T-helper 9 cell (primary cell): Measurements from ENCODE around the gene CDK5.
A peak's percentile ranks its signal among the peaks of the same experiment; 100 is the strongest.
"Not testable (repeated sequence)": the region's sequence is repeated elsewhere in the genome, so short reads cannot be mapped to it uniquely, and the experiment has no call there.

ENCODE experiments used
- DNase-seq: peaks from one replicate; pipeline ENCODE4 v3.0.0-alpha.2; 2020

CDK5 gene

GRCh38 chr7:151056666-151057505 lies 811 bp downstream of the CDK5 start:
- no peak for DNase-seq

DNA sequence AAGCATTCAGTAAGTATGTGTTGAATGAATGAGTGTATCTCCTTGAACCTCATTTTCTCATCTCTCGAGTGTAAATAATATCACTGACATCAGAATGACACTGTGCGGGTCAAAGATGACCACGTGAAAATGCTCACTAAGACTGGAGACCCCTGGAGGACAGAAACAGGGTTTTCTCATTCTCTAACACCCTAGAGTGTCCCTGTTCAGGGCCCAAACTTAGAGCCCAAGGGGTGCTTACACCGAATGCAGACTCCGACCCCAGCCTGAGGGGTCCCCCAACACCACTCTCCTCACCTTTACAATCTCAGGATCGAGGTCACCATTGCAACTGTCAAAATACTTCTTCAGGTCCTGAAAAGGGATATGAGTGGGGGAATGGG lies 1.4 kb downstream of the CDK5 start:
- no peak for DNase-seq

DNA sequence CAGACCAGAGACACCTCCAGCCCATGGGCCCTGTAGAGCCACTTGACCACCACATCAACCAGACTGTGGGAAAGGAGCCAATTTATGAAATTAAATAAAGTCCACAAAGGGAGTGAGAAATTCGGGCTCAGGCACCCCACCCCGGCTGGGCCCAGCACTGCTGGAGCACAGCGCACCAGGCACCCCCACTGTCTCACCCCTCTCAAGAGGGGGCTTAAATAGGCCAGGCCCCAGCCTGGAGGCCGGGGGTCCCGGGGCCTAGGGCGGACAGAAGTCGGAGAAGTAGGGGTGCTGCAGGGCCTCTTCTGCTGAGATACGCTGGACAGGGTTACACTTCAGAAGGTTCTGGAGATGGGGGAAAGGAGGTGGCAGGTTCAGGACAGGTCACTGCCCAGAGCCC lies 3.9 kb downstream of the CDK5 start:
- no peak for DNase-seq

- no peak for DNase-seq
These were observed 4.6 kb downstream of the CDK5 start for GRCh38 chr7:151053096-151053495.

DNA sequence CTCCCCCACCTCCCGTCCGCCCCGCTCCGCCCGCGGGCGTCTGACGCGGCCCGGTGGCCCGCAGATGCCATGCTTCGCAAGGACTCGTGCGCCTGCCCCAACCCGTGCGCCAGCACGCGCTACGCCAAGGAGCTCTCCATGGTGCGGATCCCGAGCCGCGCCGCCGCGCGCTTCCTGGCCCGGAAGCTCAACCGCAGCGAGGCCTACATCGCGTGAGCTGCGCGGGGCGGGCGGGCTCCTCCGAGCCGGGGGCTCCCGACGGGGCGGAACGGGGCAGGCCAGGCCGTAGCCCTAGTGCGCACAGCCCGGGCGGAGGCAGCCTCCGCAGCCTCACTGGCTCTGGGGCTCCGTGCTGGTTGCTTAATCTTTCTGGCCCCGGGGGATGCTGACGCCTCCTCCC lies 6.6 kb downstream of the CDK5 start:
- DNase-seq = peak; percentile 43

GRCh38 chr7:151048911-151049463 lies 8.7 kb downstream of the CDK5 start:
- DNase-seq = no peak

DNA sequence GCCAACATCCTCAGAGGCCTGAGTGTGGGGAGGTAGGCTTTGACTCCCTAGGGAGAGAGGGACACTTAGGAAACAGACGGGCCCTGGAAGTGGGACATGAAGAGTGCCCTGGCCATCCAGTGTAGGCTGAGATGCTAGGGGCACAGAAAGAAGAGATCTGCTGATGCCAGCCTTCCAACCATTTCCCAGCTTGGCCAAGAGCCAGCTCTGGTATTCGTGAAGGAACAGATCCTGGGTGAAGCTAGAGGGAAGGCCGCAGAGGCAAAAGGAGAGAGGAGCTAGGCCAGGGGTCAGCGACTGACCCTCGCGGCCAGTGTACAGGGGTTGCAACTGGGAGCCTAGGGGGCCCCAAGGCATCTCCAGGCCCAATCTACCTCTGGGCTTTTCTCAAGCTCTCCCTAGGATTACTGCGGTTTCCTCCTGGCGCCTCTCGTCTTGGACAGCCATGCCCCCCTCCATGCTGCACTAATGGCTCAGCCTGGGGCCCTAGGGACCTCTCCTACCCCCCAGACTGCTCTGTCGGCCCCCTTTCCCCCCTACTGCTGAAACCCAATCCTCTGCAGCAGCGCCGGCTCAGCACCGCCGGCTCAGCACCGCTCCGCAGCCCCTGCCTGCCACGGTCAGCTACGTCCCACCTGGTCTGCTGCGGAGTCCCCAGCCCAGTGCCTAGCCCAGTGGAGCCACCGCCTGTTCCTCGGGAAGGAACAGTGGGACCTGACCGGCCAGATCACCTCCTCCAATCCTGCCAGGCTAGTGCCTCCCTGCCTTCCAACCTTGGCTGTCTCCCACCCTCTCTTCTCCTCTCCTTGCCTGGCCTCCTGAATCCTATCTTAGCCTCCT lies 9.5 kb downstream of the CDK5 start, which contains the start of gene ASIC3:
Gene ASIC3 (plus strand): TSS at position 556 of the 840 bp plus-strand sequence. CDS start 355 bp downstream, outside the sequence.
- DNase-seq = no peak

DNA sequence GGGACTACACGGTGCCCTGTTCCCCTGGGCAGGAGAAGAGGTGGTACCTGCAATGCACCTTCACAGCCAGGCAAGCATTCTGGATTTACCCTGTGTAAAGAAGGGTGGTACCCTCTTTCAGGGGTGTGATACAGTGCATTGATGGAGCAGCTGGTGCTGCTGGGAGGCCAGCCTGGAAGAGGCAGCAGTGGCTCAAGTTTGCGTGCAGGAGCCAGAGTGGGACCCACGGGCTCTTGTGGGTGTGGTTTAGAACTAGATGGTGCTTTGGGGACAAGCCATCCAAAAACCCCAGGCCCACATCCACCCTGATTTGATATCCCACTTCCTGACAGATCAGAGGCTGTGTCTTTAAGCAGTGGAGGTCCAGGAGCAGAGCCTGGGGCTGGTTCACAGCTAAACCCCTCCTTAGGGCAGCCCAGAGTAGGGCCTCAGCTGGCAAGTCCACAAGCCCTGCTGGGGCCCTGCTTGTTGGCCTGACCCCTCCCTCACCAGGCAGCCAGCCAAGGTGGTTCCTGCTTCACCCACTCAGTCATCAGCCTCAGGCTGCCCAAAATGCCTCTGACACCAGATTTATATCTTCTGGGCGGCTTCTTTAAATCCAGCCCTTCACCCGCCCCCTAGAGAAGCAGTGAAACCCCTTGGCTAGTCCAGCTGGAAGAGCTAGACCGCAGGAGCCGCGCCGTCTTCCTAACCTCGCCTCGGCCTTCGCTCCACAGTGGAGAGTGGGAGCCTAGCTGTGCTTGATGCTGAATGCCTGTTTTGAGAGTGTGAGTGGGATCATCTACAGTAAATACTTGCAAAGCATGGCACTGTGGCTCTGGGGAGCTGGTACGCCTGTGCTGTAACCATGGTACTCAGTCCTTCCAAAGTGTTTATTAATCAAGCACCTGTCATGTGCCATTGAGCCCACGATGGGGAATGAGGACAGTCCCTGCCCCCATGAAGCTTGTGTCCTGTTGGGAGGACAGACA lies 10.8 kb downstream of the CDK5 start:
- DNase-seq = no peak

DNA sequence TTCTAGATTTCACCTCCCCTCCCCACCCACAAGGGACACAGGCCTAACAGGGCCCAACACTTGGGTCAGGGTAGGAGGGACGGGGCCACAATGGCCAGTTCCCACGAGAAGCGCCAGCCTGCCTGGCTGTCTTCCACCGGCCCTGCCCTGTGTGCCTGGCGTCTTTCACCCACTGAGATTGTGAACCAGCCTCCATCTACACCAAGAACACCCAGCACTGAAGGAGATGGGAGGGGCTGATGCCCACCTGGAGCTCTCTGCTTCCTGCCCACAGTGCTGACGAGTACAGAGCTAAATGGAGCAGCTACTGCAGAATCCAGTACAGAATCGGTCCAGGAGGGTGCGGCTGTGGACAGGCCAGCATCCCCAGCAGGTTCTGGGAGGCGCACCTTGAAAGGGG lies 11.7 kb downstream of the CDK5 start:
- DNase-seq = no peak

DNA sequence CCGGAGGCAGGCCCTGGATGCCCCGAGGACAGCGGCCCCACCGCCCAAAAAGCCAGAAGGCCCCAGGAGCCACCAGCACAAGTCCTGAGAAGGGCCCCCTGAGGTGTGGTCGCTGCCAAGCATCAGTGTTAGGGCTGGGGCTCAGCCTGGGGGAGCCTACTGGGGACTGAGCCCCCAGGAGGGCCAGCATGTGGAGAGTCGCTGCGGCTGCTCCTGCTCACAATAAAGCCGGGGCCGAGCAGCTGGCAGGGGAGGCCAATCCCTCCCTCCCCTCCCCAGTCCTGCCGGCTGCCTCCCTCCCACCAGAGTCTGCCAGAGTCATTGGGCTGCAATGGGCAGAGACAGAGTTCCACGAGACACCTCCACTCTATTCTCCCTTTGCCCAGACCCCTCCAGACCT lies 12.4 kb downstream of the CDK5 start:
- no peak for DNase-seq

DNA sequence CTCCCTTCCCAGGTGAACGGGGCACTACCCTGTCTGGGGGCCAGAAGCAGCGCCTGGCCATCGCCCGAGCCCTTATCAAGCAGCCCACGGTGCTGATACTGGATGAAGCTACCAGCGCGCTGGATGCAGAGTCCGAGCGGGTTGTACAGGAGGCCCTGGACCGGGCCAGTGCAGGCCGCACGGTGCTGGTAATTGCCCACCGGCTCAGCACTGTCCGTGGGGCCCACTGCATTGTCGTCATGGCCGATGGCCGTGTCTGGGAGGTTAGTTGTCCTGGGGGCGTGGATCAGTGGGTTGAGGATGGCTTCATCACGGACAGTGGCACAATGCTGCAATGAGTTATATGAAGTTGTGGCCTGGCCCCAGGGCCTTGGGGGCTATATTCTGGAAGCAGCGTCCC lies 13.7 kb downstream of the CDK5 start:
- no peak for DNase-seq

DNA sequence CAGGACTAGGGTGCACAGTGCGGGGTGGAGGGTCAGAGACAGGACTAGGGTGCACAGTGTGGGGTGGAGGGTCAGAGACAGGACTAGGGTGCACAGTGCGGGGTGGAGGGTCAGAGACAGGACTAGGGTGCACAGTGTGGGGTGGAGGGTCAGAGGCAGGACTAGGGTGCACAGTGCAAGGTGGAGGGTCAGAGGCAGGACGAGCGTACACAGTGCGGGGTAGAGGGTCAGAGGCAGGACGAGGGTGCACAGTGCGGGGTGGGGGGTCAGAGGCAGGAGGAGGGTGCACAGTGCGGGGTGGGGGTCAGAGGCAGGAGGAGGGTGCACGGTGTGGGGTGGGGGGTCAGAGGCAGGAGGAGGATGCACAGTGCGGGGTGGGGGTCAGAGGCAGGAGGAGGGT lies 14.2 kb downstream of the CDK5 start:
- not testable (repeated sequence) for DNase-seq

DNA sequence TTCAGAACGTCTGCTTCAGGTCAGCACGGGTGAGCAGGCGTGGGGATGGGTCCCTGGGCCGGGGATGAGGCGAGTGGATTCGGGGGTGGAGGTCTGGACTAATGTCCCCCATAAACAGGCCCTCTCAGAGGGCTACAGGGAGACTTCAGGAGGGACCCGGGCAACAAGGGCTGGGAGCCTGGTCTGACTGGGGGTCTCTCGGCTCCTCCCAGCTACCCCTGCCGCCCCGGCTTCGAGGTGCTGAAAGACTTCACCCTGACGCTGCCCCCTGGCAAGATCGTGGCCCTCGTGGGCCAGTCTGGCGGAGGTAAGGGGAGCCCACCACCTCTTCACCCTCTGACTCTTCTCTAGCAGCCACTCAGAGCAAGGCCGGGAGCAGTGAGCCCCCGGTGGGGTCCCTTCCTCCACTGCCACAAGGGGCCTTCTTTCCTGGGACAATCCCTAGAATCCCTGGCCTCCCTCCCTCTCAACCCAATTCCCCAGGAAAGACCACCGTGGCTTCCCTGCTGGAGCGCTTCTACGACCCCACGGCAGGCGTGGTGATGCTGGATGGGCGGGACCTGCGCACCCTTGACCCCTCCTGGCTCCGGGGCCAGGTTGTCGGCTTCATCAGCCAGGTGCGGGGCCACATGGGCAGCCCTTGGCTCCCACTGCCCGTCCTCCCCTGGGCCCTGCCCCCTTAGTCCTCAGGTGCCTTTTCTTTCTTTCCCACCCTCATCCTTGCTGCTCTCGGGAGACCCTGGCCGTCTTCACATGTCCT lies 16.9 kb downstream of the CDK5 start:
- DNase-seq = no peak

- no peak for DNase-seq
These were observed 17.7 kb downstream of the CDK5 start for GRCh38 chr7:151039850-151040548.

GRCh38 chr7:151038951-151039849 lies 18.5 kb downstream of the CDK5 start:
- peak; percentile 20 for DNase-seq

GRCh38 chr7:151035902-151036301 lies 21.8 kb downstream of the CDK5 start:
- no peak for DNase-seq

DNA sequence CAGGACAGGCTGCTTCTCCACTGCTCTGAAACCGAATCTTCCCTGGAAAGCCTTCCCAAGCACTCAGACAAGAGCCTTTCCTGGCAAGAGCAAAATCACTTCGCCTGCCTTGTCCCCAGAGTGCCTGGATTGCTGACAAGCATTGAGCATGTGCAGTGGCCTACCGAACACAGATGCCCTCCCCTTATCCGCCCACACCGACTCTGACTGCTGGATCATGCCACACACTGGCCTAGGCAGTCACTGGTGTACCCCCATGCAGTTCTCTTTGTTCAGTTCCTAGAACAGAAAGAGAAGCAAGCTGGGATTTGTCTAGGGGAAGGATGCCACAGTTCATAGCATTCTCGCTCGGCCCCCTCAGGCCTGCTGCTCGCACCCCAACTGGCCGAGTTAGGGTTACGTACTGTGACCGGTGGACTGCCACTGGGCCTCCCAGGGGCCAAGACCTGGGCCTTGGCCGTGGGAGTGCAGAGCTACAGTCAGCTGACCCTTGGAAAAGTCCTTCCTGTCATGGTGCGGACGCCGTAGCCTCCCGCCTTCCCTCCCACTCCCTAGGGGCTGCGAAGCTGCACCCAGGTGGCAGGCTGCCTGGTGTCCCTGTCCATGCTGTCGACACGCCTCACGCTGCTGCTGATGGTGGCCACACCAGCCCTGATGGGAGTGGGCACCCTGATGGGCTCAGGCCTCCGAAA lies 22.5 kb downstream of the CDK5 start:
- DNase-seq = no peak

GRCh38 chr7:151034312-151035025 lies 23.2 kb downstream of the CDK5 start:
- no peak for DNase-seq

DNA sequence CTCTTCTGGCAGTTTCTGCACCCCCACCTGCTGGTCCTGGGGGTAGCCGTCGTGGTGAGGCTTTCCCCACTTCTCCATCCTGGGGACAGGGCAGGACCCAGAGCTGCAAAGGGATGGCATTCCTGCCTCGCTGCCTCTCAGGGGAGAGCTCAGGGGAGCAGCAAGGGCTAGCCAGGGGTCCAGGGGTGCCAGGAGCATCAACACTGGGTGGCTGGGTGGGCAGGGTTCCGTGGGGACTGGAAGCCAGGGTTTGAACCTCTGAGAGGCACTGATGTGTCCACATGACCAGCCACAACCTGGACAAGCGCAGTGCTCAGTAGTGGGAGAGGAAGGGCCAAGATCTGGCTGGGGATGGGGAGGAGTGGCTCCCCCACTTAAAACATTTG lies 23.8 kb downstream of the CDK5 start:
- DNase-seq = no peak
